Measurements from ENCODE around the gene ALOX5AP.

The ALOX5AP gene

DNA sequence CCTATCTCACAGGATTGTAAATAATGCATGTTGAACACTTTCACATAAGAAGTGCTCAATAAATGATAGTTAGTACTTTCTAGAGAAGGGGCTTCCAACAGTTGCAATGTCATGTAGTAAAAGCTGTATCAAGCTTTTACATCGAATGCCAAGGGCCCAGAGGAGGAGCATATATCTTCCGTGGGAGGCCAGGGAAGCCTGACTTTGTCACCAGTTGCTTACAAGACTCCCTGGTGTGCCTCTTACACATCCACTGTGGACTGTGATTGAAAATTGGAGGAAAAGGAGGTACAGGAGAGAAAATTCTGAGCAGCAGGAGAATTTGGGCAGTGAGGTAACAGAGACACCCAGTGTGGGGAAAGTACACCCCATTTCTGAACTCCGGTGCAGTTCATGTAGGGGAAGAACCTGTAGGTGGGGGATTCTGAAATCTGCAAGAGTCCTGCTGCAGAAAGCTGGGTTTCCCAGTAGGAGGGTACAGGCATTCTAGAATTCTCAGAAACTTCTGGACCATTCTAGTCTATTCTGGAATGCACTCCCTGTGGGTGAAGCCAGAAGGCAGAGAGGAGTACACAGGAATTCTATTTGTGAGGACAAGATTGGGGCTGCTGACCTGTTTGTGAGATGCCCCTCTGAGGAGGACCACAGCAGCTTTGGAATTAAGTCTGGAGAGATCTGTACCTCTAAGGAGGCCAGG lies 54.0 kb downstream of the ALOX5AP start (continued):
- TF ChIP-seq, protein P1, sequence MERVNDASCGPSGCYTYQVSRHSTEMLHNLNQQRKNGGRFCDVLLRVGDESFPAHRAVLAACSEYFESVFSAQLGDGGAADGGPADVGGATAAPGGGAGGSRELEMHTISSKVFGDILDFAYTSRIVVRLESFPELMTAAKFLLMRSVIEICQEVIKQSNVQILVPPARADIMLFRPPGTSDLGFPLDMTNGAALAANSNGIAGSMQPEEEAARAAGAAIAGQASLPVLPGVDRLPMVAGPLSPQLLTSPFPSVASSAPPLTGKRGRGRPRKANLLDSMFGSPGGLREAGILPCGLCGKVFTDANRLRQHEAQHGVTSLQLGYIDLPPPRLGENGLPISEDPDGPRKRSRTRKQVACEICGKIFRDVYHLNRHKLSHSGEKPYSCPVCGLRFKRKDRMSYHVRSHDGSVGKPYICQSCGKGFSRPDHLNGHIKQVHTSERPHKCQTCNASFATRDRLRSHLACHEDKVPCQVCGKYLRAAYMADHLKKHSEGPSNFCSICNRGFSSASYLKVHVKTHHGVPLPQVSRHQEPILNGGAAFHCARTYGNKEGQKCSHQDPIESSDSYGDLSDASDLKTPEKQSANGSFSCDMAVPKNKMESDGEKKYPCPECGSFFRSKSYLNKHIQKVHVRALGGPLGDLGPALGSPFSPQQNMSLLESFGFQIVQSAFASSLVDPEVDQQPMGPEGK (CRISPR knock-in tag; IDR thresholded peaks at IDR 0.05; ENCODE audit: borderline replicate concordance), result no peak
- TF ChIP-seq ZFP3 (CRISPR knock-in tag; IDR thresholded peaks at IDR 0.05) (no peak), TOX (CRISPR knock-in tag; IDR thresholded peaks at IDR 0.05; ENCODE audit: borderline replicate concordance) (no peak), CSDC2 (CRISPR knock-in tag; IDR thresholded peaks at IDR 0.05) (no peak), ISL1 (CRISPR knock-in tag; IDR thresholded peaks at IDR 0.05) (no peak)
- TF ChIP-seq, protein P2, sequence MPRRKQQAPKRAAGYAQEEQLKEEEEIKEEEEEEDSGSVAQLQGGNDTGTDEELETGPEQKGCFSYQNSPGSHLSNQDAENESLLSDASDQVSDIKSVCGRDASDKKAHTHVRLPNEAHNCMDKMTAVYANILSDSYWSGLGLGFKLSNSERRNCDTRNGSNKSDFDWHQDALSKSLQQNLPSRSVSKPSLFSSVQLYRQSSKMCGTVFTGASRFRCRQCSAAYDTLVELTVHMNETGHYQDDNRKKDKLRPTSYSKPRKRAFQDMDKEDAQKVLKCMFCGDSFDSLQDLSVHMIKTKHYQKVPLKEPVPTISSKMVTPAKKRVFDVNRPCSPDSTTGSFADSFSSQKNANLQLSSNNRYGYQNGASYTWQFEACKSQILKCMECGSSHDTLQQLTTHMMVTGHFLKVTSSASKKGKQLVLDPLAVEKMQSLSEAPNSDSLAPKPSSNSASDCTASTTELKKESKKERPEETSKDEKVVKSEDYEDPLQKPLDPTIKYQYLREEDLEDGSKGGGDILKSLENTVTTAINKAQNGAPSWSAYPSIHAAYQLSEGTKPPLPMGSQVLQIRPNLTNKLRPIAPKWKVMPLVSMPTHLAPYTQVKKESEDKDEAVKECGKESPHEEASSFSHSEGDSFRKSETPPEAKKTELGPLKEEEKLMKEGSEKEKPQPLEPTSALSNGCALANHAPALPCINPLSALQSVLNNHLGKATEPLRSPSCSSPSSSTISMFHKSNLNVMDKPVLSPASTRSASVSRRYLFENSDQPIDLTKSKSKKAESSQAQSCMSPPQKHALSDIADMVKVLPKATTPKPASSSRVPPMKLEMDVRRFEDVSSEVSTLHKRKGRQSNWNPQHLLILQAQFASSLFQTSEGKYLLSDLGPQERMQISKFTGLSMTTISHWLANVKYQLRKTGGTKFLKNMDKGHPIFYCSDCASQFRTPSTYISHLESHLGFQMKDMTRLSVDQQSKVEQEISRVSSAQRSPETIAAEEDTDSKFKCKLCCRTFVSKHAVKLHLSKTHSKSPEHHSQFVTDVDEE (CRISPR knock-in tag; IDR thresholded peaks at IDR 0.05), result no peak
- TF ChIP-seq, protein P3, sequence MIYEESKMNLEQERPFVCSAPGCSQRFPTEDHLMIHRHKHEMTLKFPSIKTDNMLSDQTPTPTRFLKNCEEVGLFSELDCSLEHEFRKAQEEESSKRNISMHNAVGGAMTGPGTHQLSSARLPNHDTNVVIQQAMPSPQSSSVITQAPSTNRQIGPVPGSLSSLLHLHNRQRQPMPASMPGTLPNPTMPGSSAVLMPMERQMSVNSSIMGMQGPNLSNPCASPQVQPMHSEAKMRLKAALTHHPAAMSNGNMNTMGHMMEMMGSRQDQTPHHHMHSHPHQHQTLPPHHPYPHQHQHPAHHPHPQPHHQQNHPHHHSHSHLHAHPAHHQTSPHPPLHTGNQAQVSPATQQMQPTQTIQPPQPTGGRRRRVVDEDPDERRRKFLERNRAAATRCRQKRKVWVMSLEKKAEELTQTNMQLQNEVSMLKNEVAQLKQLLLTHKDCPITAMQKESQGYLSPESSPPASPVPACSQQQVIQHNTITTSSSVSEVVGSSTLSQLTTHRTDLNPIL (CRISPR knock-in tag; IDR thresholded peaks at IDR 0.05; ENCODE audit: low read depth), result no peak

DNA sequence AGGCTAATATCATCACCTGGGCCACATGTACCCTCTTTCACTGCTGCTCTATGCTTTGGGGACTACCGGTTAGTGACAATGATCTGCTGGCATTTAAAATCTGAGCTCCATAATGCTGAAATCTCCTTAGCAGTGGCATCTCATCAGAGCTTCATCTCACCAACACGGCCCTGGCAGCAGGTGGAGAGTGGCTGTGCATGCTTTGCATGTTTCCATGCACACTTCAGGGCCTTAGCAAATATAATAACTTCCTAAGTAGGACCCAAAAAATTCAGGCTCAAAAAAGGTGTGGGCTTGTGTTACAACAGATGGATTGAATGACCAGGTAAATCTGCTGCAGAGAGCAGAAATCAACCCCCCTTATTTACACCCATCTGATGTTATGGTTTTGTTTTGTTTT lies 55.2 kb downstream of the ALOX5AP start:
- TF ChIP-seq ARNTL (CRISPR knock-in tag; IDR thresholded peaks at IDR 0.05; ENCODE audit: borderline replicate concordance, low read depth) (no peak), ESRRG (CRISPR knock-in tag; IDR thresholded peaks at IDR 0.05) (no peak), RARB (CRISPR knock-in tag; IDR thresholded peaks at IDR 0.05) (no peak), BACH2 (CRISPR knock-in tag; IDR thresholded peaks at IDR 0.05; ENCODE audit: borderline replicate concordance) (no peak), ZFP3 (CRISPR knock-in tag; IDR thresholded peaks at IDR 0.05) (no peak), ZNF70 (CRISPR knock-in tag; IDR thresholded peaks at IDR 0.05) (no peak), ISL1 (CRISPR knock-in tag; IDR thresholded peaks at IDR 0.05) (no peak), ZFP30 (CRISPR knock-in tag; IDR thresholded peaks at IDR 0.05) (no peak)
- TF ChIP-seq, protein P1 (CRISPR knock-in tag; IDR thresholded peaks at IDR 0.05; ENCODE audit: borderline replicate concordance), result no peak
- TF ChIP-seq, protein P2 (CRISPR knock-in tag; IDR thresholded peaks at IDR 0.05), result no peak
- TF ChIP-seq, protein P4, sequence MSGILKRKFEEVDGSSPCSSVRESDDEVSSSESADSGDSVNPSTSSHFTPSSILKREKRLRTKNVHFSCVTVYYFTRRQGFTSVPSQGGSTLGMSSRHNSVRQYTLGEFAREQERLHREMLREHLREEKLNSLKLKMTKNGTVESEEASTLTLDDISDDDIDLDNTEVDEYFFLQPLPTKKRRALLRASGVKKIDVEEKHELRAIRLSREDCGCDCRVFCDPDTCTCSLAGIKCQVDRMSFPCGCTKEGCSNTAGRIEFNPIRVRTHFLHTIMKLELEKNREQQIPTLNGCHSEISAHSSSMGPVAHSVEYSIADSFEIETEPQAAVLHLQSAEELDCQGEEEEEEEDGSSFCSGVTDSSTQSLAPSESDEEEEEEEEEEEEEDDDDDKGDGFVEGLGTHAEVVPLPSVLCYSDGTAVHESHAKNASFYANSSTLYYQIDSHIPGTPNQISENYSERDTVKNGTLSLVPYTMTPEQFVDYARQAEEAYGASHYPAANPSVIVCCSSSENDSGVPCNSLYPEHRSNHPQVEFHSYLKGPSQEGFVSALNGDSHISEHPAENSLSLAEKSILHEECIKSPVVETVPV (CRISPR knock-in tag; IDR thresholded peaks at IDR 0.05), result no peak

DNA sequence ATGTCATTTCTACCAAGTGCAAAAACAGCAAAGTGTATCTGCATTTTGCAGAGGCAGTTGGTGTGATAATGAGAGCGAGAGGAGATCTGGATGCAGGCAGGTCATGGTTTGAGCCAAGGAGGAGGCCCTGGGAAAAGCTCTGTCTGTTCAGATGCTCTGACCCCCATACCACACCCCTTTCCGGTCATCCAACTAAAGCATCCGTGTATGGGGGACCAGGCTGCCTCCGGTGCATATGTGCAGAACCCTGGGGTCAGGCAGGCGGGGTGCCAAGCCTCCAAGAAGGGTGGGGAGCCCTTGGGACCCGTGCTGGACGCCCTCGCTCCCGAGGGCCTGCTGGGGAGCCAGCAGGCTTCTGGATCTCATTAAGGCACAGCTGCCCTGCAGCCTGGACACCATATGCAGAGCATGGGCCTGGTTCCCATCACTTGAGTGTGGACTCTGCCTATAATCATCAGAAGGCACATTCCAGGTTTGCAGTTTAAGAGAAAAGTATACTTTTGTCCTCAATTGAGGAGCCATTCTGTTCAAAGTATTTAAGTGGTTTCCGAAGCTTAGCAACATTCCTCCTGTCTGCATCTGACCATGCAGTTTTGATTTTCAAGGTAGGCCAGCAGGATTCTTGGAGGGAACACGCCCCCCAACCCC lies 56.1 kb downstream of the ALOX5AP start:
- TF ChIP-seq SNAI2 (CRISPR knock-in tag; IDR thresholded peaks at IDR 0.05), result peak; percentile 51; the same call in 1 of the 2 replicates
- no peak for TF ChIP-seq BACH2 (CRISPR knock-in tag; IDR thresholded peaks at IDR 0.05; ENCODE audit: borderline replicate concordance)
- TF ChIP-seq TCF4 (CRISPR knock-in tag; IDR thresholded peaks at IDR 0.05; ENCODE audit: borderline replicate concordance), result peak; percentile 100
- TF ChIP-seq ISL1 (CRISPR knock-in tag; IDR thresholded peaks at IDR 0.05), result no peak
- TF ChIP-seq, protein P2 (CRISPR knock-in tag; IDR thresholded peaks at IDR 0.05), result peak; percentile 87
- 0 out of 2 replicates have a peak, but pooled peaks have one; percentile 80 for TF ChIP-seq GLIS3 (CRISPR knock-in tag; IDR thresholded peaks at IDR 0.05)
- 0 out of 2 replicates have a peak, but pooled peaks have one; percentile 17 for TF ChIP-seq ZNF70 (CRISPR knock-in tag; IDR thresholded peaks at IDR 0.05)

More for the DNA sequence above, 55.2 kb downstream of the ALOX5AP start:
- ATAC-seq, result no peak

More for the DNA sequence above, 56.1 kb downstream of the ALOX5AP start:
- peak; percentile 67 for ATAC-seq

All from SK-N-SH treated with all-trans-retinoic acid at 6 μM for 48 hours (cell line).